ENCODE data around the gene ZNF385B.

The ZNF385B gene

GRCh38 chr2:179850188-179850587, 11.2 kb downstream of the ZNF385B start:
- no peaks in the 10 kb centered on the region for H3K4me1 ChIP-seq (ENCODE audit: control insufficient read depth, insufficient read depth, low read length)
- no peaks in the 10 kb centered on the region for H3K36me3 ChIP-seq (ENCODE audit: control insufficient read depth, insufficient read depth, low read length)
- no peak overlapping the region for H3K27ac ChIP-seq (ENCODE audit: low read depth, low read length)
- H3K4me3 ChIP-seq (ENCODE audit: low read length) = no peak overlapping the region
- H3K9ac ChIP-seq (ENCODE audit: low read length) = no peak overlapping the region
- H3K27me3 ChIP-seq (ENCODE audit: control insufficient read depth, insufficient read depth, low read length) = no peaks in the 10 kb centered on the region

GRCh38 chr2:179849719-179850118, 11.7 kb downstream of the ZNF385B start:
- Histone ChIP-seq H3K4me3 (ENCODE audit: low read length) (no peak overlapping the region), H3K36me3 (ENCODE audit: control insufficient read depth, insufficient read depth, low read length) (no peaks in the 10 kb centered on the region), H3K27ac (ENCODE audit: low read depth, low read length) (no peak overlapping the region), H3K27me3 (ENCODE audit: control insufficient read depth, insufficient read depth, low read length) (no peaks in the 10 kb centered on the region), H3K9ac (ENCODE audit: low read length) (no peak overlapping the region), H3K4me1 (ENCODE audit: control insufficient read depth, insufficient read depth, low read length) (no peaks in the 10 kb centered on the region)

- no peaks in the 10 kb centered on the region for H3K27me3 ChIP-seq (ENCODE audit: control insufficient read depth, insufficient read depth, low read length)
- H3K36me3 ChIP-seq (ENCODE audit: control insufficient read depth, insufficient read depth, low read length) = no peaks in the 10 kb centered on the region
- H3K27ac ChIP-seq (ENCODE audit: low read depth, low read length) = no peak overlapping the region
- no peak overlapping the region for H3K9ac ChIP-seq (ENCODE audit: low read length)
- no peak overlapping the region for H3K4me3 ChIP-seq (ENCODE audit: low read length)
- H3K4me1 ChIP-seq (ENCODE audit: control insufficient read depth, insufficient read depth, low read length) = no peaks in the 10 kb centered on the region
These were observed 17.9 kb downstream of the ZNF385B start for GRCh38 chr2:179843541-179843940.

- no peak overlapping the region for H3K4me3 ChIP-seq (ENCODE audit: low read length)
- no peaks in the 10 kb centered on the region for H3K4me1 ChIP-seq (ENCODE audit: control insufficient read depth, insufficient read depth, low read length)
- H3K36me3 ChIP-seq (ENCODE audit: control insufficient read depth, insufficient read depth, low read length) = no peaks in the 10 kb centered on the region
- H3K27me3 ChIP-seq (ENCODE audit: control insufficient read depth, insufficient read depth, low read length) = no peaks in the 10 kb centered on the region
- H3K27ac ChIP-seq (ENCODE audit: low read depth, low read length) = no peak overlapping the region
- no peak overlapping the region for H3K9ac ChIP-seq (ENCODE audit: low read length)
These were observed 18.8 kb downstream of the ZNF385B start for GRCh38 chr2:179842498-179843153.

GRCh38 chr2:179840840-179841239, 20.6 kb downstream of the ZNF385B start:
- no peaks in the 10 kb centered on the region for H3K36me3 ChIP-seq (ENCODE audit: control insufficient read depth, insufficient read depth, low read length)
- no peak overlapping the region for H3K4me3 ChIP-seq (ENCODE audit: low read length)
- H3K9ac ChIP-seq (ENCODE audit: low read length) = no peak overlapping the region
- no peak overlapping the region for H3K27ac ChIP-seq (ENCODE audit: low read depth, low read length)
- H3K27me3 ChIP-seq (ENCODE audit: control insufficient read depth, insufficient read depth, low read length) = no peaks in the 10 kb centered on the region
- no peaks in the 10 kb centered on the region for H3K4me1 ChIP-seq (ENCODE audit: control insufficient read depth, insufficient read depth, low read length)

GRCh38 chr2:179837408-179837807, 24.0 kb downstream of the ZNF385B start:
- no peak overlapping the region for H3K9ac ChIP-seq (ENCODE audit: low read length)
- H3K4me1 ChIP-seq (ENCODE audit: control insufficient read depth, insufficient read depth, low read length) = no peaks in the 10 kb centered on the region
- no peak overlapping the region for H3K4me3 ChIP-seq (ENCODE audit: low read length)
- no peaks in the 10 kb centered on the region for H3K27me3 ChIP-seq (ENCODE audit: control insufficient read depth, insufficient read depth, low read length)
- no peaks in the 10 kb centered on the region for H3K36me3 ChIP-seq (ENCODE audit: control insufficient read depth, insufficient read depth, low read length)
- H3K27ac ChIP-seq (ENCODE audit: low read depth, low read length) = no peak overlapping the region

- H3K27ac ChIP-seq (ENCODE audit: low read depth, low read length) = no peak overlapping the region
- no peaks in the 10 kb centered on the region for H3K27me3 ChIP-seq (ENCODE audit: control insufficient read depth, insufficient read depth, low read length)
- no peak overlapping the region for H3K4me3 ChIP-seq (ENCODE audit: low read length)
- H3K9ac ChIP-seq (ENCODE audit: low read length) = no peak overlapping the region
- H3K4me1 ChIP-seq (ENCODE audit: control insufficient read depth, insufficient read depth, low read length) = no peaks in the 10 kb centered on the region
- no peaks in the 10 kb centered on the region for H3K36me3 ChIP-seq (ENCODE audit: control insufficient read depth, insufficient read depth, low read length)
These were observed 31.2 kb downstream of the ZNF385B start for GRCh38 chr2:179830043-179830787.

GRCh38 chr2:179826297-179826696, 35.1 kb downstream of the ZNF385B start:
- Histone ChIP-seq H3K4me3 (ENCODE audit: low read length) (no peak overlapping the region), H3K27me3 (ENCODE audit: control insufficient read depth, insufficient read depth, low read length) (no peaks in the 10 kb centered on the region), H3K4me1 (ENCODE audit: control insufficient read depth, insufficient read depth, low read length) (no peaks in the 10 kb centered on the region), H3K27ac (ENCODE audit: low read depth, low read length) (no peak overlapping the region), H3K9ac (ENCODE audit: low read length) (no peak overlapping the region), H3K36me3 (ENCODE audit: control insufficient read depth, insufficient read depth, low read length) (no peaks in the 10 kb centered on the region)

GRCh38 chr2:179825494-179825893, 35.9 kb downstream of the ZNF385B start:
- Histone ChIP-seq H3K36me3 (ENCODE audit: control insufficient read depth, insufficient read depth, low read length) (no peaks in the 10 kb centered on the region), H3K27me3 (ENCODE audit: control insufficient read depth, insufficient read depth, low read length) (no peaks in the 10 kb centered on the region), H3K4me3 (ENCODE audit: low read length) (no peak overlapping the region), H3K9ac (ENCODE audit: low read length) (no peak overlapping the region), H3K4me1 (ENCODE audit: control insufficient read depth, insufficient read depth, low read length) (no peaks in the 10 kb centered on the region), H3K27ac (ENCODE audit: low read depth, low read length) (no peak overlapping the region)

GRCh38 chr2:179824961-179825360, 36.5 kb downstream of the ZNF385B start:
- no peak overlapping the region for H3K4me3 ChIP-seq (ENCODE audit: low read length)
- H3K4me1 ChIP-seq (ENCODE audit: control insufficient read depth, insufficient read depth, low read length) = no peaks in the 10 kb centered on the region
- no peaks in the 10 kb centered on the region for H3K36me3 ChIP-seq (ENCODE audit: control insufficient read depth, insufficient read depth, low read length)
- H3K9ac ChIP-seq (ENCODE audit: low read length) = no peak overlapping the region
- no peaks in the 10 kb centered on the region for H3K27me3 ChIP-seq (ENCODE audit: control insufficient read depth, insufficient read depth, low read length)
- H3K27ac ChIP-seq (ENCODE audit: low read depth, low read length) = no peak overlapping the region

- H3K36me3 ChIP-seq (ENCODE audit: control insufficient read depth, insufficient read depth, low read length) = no peaks in the 10 kb centered on the region
- peaks cover 4% of the 10 kb centered on the region for H3K4me1 ChIP-seq (ENCODE audit: control insufficient read depth, insufficient read depth, low read length)
- no peak overlapping the region for H3K27ac ChIP-seq (ENCODE audit: low read depth, low read length)
- H3K27me3 ChIP-seq (ENCODE audit: control insufficient read depth, insufficient read depth, low read length) = no peaks in the 10 kb centered on the region
- H3K4me3 ChIP-seq (ENCODE audit: low read length) = no peak overlapping the region
- no peak overlapping the region for H3K9ac ChIP-seq (ENCODE audit: low read length)
These were observed 38.9 kb downstream of the ZNF385B start for GRCh38 chr2:179822540-179822939.

GRCh38 chr2:179818546-179818945, 42.9 kb downstream of the ZNF385B start:
- no peak overlapping the region for H3K4me3 ChIP-seq (ENCODE audit: low read length)
- H3K36me3 ChIP-seq (ENCODE audit: control insufficient read depth, insufficient read depth, low read length) = no peaks in the 10 kb centered on the region
- no peak overlapping the region for H3K9ac ChIP-seq (ENCODE audit: low read length)
- no peaks in the 10 kb centered on the region for H3K27me3 ChIP-seq (ENCODE audit: control insufficient read depth, insufficient read depth, low read length)
- H3K4me1 ChIP-seq (ENCODE audit: control insufficient read depth, insufficient read depth, low read length) = peaks cover 5% of the 10 kb centered on the region
- H3K27ac ChIP-seq (ENCODE audit: low read depth, low read length) = no peak overlapping the region
